SU-DHL-6 (cell line): ENCODE measurements around the gene OTOF.

Experiments used
- H2AFZ ChIP-seq: fragments of 200-600 bp; sonication (generic); 2 replicates; pipeline ENCODE4 v1.6.1; 2014; ENCODE audit warnings: low read depth, mild to moderate bottlenecking, moderate library complexity, mixed read lengths, antibody characterized with exemption, low read length; ENCODE audit not compliant: severe bottlenecking
- H3F3A ChIP-seq: fragments of 200-600 bp; shearing (Covaris generic); 2 replicates; pipeline ENCODE4 v1.6.0; 2016; ENCODE audit warnings: antibody characterized with exemption, mild to moderate bottlenecking; ENCODE audit not compliant: insufficient read depth
- H3K27ac ChIP-seq: fragments of 200-600 bp; sonication (generic); 2 replicates; pipeline ENCODE4 v1.5.1; 2016; ENCODE audit warnings: low read depth, mild to moderate bottlenecking, low read length, moderate library complexity, mixed read lengths
- H3K27me3 ChIP-seq: fragments of 200-600 bp; sonication (generic), shearing (Covaris generic); 2 replicates; pipeline ENCODE4 v1.6.0; 2014; ENCODE audit warnings: mild to moderate bottlenecking, low read length
- H3K36me3 ChIP-seq: fragments of 200-600 bp; sonication (generic); 2 replicates; pipeline ENCODE4 v1.6.1; 2014; ENCODE audit warnings: mild to moderate bottlenecking, low read length, mixed read lengths
- H3K4me2 ChIP-seq: fragments of 300-600, 200-600 bp; shearing (Covaris generic), sonication (generic); 2 replicates; pipeline ENCODE4 v1.6.0; 2014; ENCODE audit warnings: low read length, low read depth, mild to moderate bottlenecking; ENCODE audit not compliant: poor library complexity, severe bottlenecking
- H3K4me3 ChIP-seq: fragments of 200-600 bp; sonication (generic); 2 replicates; pipeline ENCODE4 v1.5.1; 2014; ENCODE audit warnings: antibody characterized with exemption, low read length, mild to moderate bottlenecking, mixed read lengths; ENCODE audit not compliant: insufficient read depth, poor library complexity, severe bottlenecking
- H3K79me2 ChIP-seq: fragments of 200-600 bp; sonication (generic); 2 replicates; pipeline ENCODE4 v1.6.1; 2014; ENCODE audit warnings: mild to moderate bottlenecking, low read length, moderate library complexity; ENCODE audit not compliant: insufficient read depth
- H3K9ac ChIP-seq: fragments of 200-600 bp; sonication (generic); 2 replicates; pipeline ENCODE4 v1.7.0; 2014; ENCODE audit warnings: mild to moderate bottlenecking, low read length
- H3K9me2 ChIP-seq: fragments of 200-600 bp; sonication (generic); replicated peaks from 2 replicates; pipeline ENCODE4 v1.6.1; 2014; ENCODE audit warnings: low read length; ENCODE audit not compliant: insufficient read depth
- H3K9me3 ChIP-seq: fragments of 200-600 bp; sonication (generic); 2 replicates; pipeline ENCODE4 v1.6.1; 2014; ENCODE audit warnings: low read length, mixed read lengths; ENCODE audit not compliant: insufficient read depth
- H4K20me1 ChIP-seq: fragments of 200-600 bp; sonication (generic); 2 replicates; pipeline ENCODE4 v1.6.1; 2014; ENCODE audit warnings: low read depth, mild to moderate bottlenecking, antibody characterized with exemption, low read length, moderate library complexity, mixed read lengths
- CTCF ChIP-seq: fragments of 200-600 bp; sonication (generic); IDR thresholded peaks from one replicate; pipeline ENCODE4 v1.5.1; 2017; ENCODE audit warnings: antibody characterized with exemption, mild to moderate bottlenecking, low read length, moderate library complexity; ENCODE audit not compliant: insufficient read depth, poor library complexity, severe bottlenecking
- EZH2phosphoT487 ChIP-seq: fragments of 200-600 bp; sonication (generic), shearing (Covaris generic); conservative IDR thresholded peaks from 2 replicates; pipeline ENCODE4 v1.6.1; 2018; ENCODE audit warnings: mild to moderate bottlenecking, antibody characterized with exemption, low read length, moderate library complexity, mixed read lengths

The OTOF gene

GRCh38 chr2:26509141-26509540, 31.2 kb upstream of the OTOF start:
- TF ChIP-seq EZH2phosphoT487 (no peak), CTCF (no peak)
- no peaks in the 10 kb centered on the region for H3K36me3 ChIP-seq
- no peaks in the 10 kb centered on the region for H3F3A ChIP-seq
- no peaks in the 10 kb centered on the region for H3K9me3 ChIP-seq
- no peak overlapping the region for H3K9ac ChIP-seq
- H4K20me1 ChIP-seq, result no peaks in the 10 kb centered on the region
- H3K27me3 ChIP-seq, result no peaks in the 10 kb centered on the region
- no peak overlapping the region for H3K27ac ChIP-seq
- H3K4me3 ChIP-seq, result no peak overlapping the region
- H2AFZ ChIP-seq, result no peak overlapping the region
- no peak overlapping the region for H3K4me2 ChIP-seq
- no peaks in the 10 kb centered on the region for H3K9me2 ChIP-seq
- H3K79me2 ChIP-seq, result no peaks in the 10 kb centered on the region

- no peak for TF ChIP-seq EZH2phosphoT487
- no peak for TF ChIP-seq CTCF
- H2AFZ ChIP-seq, result no peak overlapping the region
- no peak overlapping the region for H3K4me3 ChIP-seq
- H3K27me3 ChIP-seq, result no peaks in the 10 kb centered on the region
- H3K9me3 ChIP-seq, result no peaks in the 10 kb centered on the region
- H4K20me1 ChIP-seq, result no peaks in the 10 kb centered on the region
- no peak overlapping the region for H3K9ac ChIP-seq
- no peaks in the 10 kb centered on the region for H3K9me2 ChIP-seq
- no peaks in the 10 kb centered on the region for H3K36me3 ChIP-seq
- H3K4me2 ChIP-seq, result no peak overlapping the region
- H3K27ac ChIP-seq, result no peak overlapping the region
- no peaks in the 10 kb centered on the region for H3F3A ChIP-seq
- H3K79me2 ChIP-seq, result no peaks in the 10 kb centered on the region
Measured at GRCh38 chr2:26507932-26508331, 30.0 kb upstream of the OTOF start.

DNA sequence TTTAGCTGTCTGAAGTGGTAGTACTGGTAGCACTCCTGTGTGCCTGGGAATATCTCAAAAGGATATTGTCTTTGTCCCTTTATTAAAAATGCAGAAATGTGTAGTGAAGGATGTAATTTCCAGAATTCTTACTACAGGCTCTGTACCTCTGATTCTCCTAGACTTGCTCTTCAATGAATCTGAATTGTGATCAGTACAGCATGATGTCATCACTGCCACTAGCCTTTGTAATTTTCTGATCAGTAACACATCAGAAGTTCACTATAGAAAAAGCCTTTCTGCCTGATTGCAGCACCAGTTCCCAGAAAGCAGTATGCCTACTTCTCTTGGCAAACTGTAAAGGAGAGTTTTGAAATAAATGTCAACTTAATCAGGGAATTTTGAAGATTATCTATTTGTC, 29.2 kb upstream of the OTOF start:
- no peaks in the 10 kb centered on the region for H3K9me3 ChIP-seq
- TF ChIP-seq CTCF (no peak), EZH2phosphoT487 (no peak)
- H3K36me3 ChIP-seq, result no peaks in the 10 kb centered on the region
- H3K9ac ChIP-seq, result no peak overlapping the region
- no peak overlapping the region for H3K4me2 ChIP-seq
- H2AFZ ChIP-seq, result no peak overlapping the region
- no peaks in the 10 kb centered on the region for H3K9me2 ChIP-seq
- no peaks in the 10 kb centered on the region for H3K27me3 ChIP-seq
- H4K20me1 ChIP-seq, result no peaks in the 10 kb centered on the region
- H3K79me2 ChIP-seq, result no peaks in the 10 kb centered on the region
- no peaks in the 10 kb centered on the region for H3F3A ChIP-seq
- H3K4me3 ChIP-seq, result no peak overlapping the region
- no peak overlapping the region for H3K27ac ChIP-seq

DNA sequence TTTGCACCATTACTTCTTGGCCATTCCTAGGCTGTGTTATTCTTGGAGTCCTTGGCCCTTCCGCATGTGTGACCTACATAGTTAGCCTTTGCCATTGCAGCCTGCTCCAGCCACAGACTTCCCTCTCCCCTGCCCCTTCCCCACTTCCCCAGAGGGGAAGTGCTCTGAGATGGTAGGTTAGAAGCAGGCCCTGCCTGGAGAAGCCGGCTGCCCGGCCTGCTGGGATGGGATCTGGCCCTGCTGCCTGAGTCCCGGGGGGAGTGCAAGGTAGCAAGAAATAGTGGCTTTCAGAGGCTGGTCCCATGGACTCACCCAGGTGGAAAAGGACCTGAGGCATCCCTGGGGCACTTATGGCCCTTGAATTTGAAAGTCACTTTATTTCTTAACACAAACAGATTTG, 28.4 kb upstream of the OTOF start:
- H3K27me3 ChIP-seq, result no peaks in the 10 kb centered on the region
- no peak overlapping the region for H3K9ac ChIP-seq
- no peaks in the 10 kb centered on the region for H3F3A ChIP-seq
- no peak overlapping the region for H2AFZ ChIP-seq
- no peak overlapping the region for H3K4me3 ChIP-seq
- H3K36me3 ChIP-seq, result no peaks in the 10 kb centered on the region
- no peaks in the 10 kb centered on the region for H3K79me2 ChIP-seq
- no peaks in the 10 kb centered on the region for H3K9me2 ChIP-seq
- no peak overlapping the region for H3K4me2 ChIP-seq
- no peaks in the 10 kb centered on the region for H4K20me1 ChIP-seq
- no peaks in the 10 kb centered on the region for H3K9me3 ChIP-seq
- TF ChIP-seq EZH2phosphoT487 (no peak), CTCF (no peak)
- H3K27ac ChIP-seq, result no peak overlapping the region
